OCI-LY1 (cell line): ENCODE results near the gene GPRC5B.
A peak's percentile ranks its signal among the peaks of the same experiment; 100 is the strongest.

ENCODE experiments used
- H2AFZ ChIP-seq: fragments of 200-600 bp; sonication (generic), shearing (Covaris generic); 2 replicates; pipeline ENCODE4 v1.6.0; 2014; ENCODE audit warnings: antibody characterized with exemption, mild to moderate bottlenecking, low read length
- H3F3A ChIP-seq: fragments of 200-600 bp; sonication (generic), shearing (Covaris generic); 2 replicates; pipeline ENCODE4 v1.6.0; 2014; ENCODE audit warnings: mild to moderate bottlenecking, antibody characterized with exemption, low read length, moderate library complexity; ENCODE audit not compliant: insufficient read depth
- H3K27ac ChIP-seq: fragments of 200-600 bp; sonication (generic); 2 replicates; pipeline ENCODE4 v1.5.1; 2014; ENCODE audit warnings: low read length, mixed run types, mild to moderate bottlenecking, low read depth; ENCODE audit not compliant: poor library complexity, severe bottlenecking
- H3K27me3 ChIP-seq: fragments of 200-600 bp; sonication (generic); 2 replicates; pipeline ENCODE4 v1.6.0; 2014; ENCODE audit warnings: antibody characterized with exemption, mild to moderate bottlenecking, low read length, moderate library complexity; ENCODE audit not compliant: insufficient read depth
- H3K36me3 ChIP-seq: fragments of 200-600 bp; sonication (generic); 2 replicates; pipeline ENCODE4 v1.6.1; 2014; ENCODE audit warnings: mild to moderate bottlenecking, antibody characterized with exemption, low read length, moderate library complexity, mixed read lengths; ENCODE audit not compliant: insufficient read depth
- H3K4me1 ChIP-seq: fragments of 200-600 bp; sonication (generic); 2 replicates; pipeline ENCODE4 v1.5.1; 2014; ENCODE audit warnings: mild to moderate bottlenecking, low read length, moderate library complexity; ENCODE audit not compliant: insufficient read depth, severe bottlenecking
- H3K4me2 ChIP-seq: fragments of 200-600 bp; sonication (generic), shearing (Covaris generic); 2 replicates; pipeline ENCODE4 v1.6.1; 2014; ENCODE audit warnings: low read length
- H3K4me3 ChIP-seq: fragments of 200-600 bp; sonication (generic); 2 replicates; pipeline ENCODE4 v1.5.1; 2014; ENCODE audit warnings: low read length, low read depth, mild to moderate bottlenecking, mixed read lengths; ENCODE audit not compliant: poor library complexity, severe bottlenecking
- H3K79me2 ChIP-seq: fragments of 200-600 bp; shearing (Covaris generic); 2 replicates; pipeline ENCODE4 v1.6.1; 2016; ENCODE audit warnings: mixed run types, low read length, mixed read lengths; ENCODE audit not compliant: insufficient read depth
- H3K9ac ChIP-seq: fragments of 200-600 bp; sonication (generic), shearing (Covaris generic); 2 replicates; pipeline ENCODE4 v1.6.1; 2014; ENCODE audit warnings: mild to moderate bottlenecking, low read length, mixed read lengths
- H3K9me2 ChIP-seq: fragments of 200-600 bp; sonication (generic), shearing (Covaris generic); 2 replicates; pipeline ENCODE4 v1.6.1; 2014; ENCODE audit warnings: low read depth, mild to moderate bottlenecking, low read length, mixed read lengths
- H3K9me3 ChIP-seq: fragments of 200-600 bp; shearing (Covaris generic); 2 replicates; pipeline ENCODE4 v1.6.1; 2014; ENCODE audit warnings: low read length, mixed read lengths
- H4K20me1 ChIP-seq: fragments of 200-600 bp; sonication (generic), shearing (Covaris generic); 2 replicates; pipeline ENCODE4 v1.6.0; 2016; ENCODE audit warnings: mild to moderate bottlenecking, low read length; ENCODE audit not compliant: insufficient read depth
- EZH2 ChIP-seq: fragments of 200-600 bp; sonication (generic), shearing (Covaris generic); IDR thresholded peaks from 2 replicates; pipeline ENCODE4 v1.8.0; 2017; ENCODE audit warnings: borderline replicate concordance, mixed run types, mild to moderate bottlenecking, antibody characterized with exemption, low read length, moderate library complexity, mixed read lengths
- TF ChIP-seq, protein P1 (sequence below): fragments of 200-600 bp; sonication (generic), shearing (Covaris generic); IDR thresholded peaks from 2 replicates; pipeline ENCODE4 v1.5.1; 2017; ENCODE audit warnings: mild to moderate bottlenecking, antibody characterized with exemption, low read length, moderate library complexity, mixed read lengths

The GPRC5B gene

DNA sequence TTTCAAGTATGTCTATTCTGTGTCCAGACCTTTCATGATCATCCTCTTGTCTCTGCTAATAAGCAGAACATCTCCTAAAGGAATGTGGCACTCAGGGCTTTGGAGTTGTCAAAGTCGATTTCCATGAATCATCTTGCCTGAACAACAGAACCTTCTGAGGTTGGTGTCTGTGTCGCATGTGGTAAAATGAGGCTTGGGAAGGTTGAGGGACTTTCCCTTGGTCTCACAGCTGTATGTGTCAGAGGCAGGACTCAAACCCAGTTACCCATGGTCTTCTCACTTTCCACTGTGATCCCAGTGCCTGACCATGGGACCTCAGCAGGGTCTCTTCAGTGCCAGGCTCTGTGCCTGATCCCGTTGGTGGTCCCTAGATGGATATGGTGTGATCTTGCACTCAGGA is 4.2 kb upstream of the GPRC5B start:
- Histone ChIP-seq H4K20me1 (no peaks in the 10 kb centered on the region), H3K9me2 (no peaks in the 10 kb centered on the region), H3K27ac (no peak overlapping the region), H3K4me1 (peaks cover 4% of the 10 kb centered on the region), H3K9ac (no peak overlapping the region), H3K4me3 (no peak overlapping the region), H3K79me2 (no peaks in the 10 kb centered on the region), H3K9me3 (no peaks in the 10 kb centered on the region), H2AFZ (no peak overlapping the region), H3F3A (no peaks in the 10 kb centered on the region), H3K27me3 (no peaks in the 10 kb centered on the region), H3K4me2 (no peak overlapping the region), H3K36me3 (no peaks in the 10 kb centered on the region; the same call in 1 of the 2 replicates)
- TF ChIP-seq EZH2 = no peak
- TF ChIP-seq, protein P1, sequence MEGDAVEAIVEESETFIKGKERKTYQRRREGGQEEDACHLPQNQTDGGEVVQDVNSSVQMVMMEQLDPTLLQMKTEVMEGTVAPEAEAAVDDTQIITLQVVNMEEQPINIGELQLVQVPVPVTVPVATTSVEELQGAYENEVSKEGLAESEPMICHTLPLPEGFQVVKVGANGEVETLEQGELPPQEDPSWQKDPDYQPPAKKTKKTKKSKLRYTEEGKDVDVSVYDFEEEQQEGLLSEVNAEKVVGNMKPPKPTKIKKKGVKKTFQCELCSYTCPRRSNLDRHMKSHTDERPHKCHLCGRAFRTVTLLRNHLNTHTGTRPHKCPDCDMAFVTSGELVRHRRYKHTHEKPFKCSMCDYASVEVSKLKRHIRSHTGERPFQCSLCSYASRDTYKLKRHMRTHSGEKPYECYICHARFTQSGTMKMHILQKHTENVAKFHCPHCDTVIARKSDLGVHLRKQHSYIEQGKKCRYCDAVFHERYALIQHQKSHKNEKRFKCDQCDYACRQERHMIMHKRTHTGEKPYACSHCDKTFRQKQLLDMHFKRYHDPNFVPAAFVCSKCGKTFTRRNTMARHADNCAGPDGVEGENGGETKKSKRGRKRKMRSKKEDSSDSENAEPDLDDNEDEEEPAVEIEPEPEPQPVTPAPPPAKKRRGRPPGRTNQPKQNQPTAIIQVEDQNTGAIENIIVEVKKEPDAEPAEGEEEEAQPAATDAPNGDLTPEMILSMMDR = no peak

DNA sequence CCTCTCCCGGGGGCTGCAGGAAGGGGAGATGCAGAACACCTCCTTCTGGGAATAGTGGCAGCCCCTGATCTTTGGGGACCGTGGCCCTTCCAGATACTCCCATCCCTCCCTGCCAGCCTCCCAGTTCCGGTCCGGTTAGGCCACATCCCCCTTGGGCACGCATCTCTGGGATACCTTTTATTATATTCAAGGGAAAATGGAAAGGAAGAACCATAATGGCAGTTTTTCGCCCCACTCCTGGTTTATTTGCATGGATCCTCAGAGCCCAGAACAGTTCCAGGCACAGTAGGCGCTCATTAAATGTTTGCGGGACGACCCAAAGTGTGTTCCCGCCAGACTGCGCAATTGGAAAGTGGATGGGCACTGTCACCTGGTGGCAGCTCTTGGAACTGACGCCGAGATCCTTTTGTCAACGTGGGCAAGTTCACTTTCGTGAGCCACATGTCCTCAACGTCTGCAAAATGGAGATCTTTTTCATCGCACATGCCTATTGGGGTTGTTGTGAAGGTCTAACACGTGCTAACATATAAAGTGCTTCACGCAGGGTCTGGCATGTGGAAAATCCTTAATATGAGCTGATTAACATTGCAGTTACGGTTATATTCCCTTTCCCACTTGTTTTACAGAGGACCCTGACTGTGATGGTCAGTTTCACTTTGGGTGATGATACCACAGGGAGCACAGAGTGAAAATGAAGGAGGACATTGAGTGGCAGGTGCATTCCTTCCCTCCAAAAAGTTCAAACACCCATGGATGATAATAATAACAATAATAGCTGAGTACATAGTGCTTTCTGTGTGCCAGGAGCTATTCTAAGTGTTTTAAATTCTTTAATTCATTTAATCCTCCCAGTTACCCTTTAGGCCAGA is 1.7 kb upstream of the GPRC5B start:
- no peak for TF ChIP-seq EZH2
- TF ChIP-seq, protein P1 = peak; percentile 97
- no peaks in the 10 kb centered on the region for H3K79me2 ChIP-seq
- H2AFZ ChIP-seq = peak overlapping the region; percentile 13; the same call in 1 of the 2 replicates
- H3F3A ChIP-seq = no peaks in the 10 kb centered on the region
- H3K4me3 ChIP-seq = no peak overlapping the region
- no peaks in the 10 kb centered on the region; the same call in 1 of the 2 replicates for H3K36me3 ChIP-seq
- H4K20me1 ChIP-seq = no peaks in the 10 kb centered on the region
- H3K9ac ChIP-seq = no peak overlapping the region
- H3K27ac ChIP-seq = no peak overlapping the region
- no peaks in the 10 kb centered on the region for H3K27me3 ChIP-seq
- no peaks in the 10 kb centered on the region for H3K9me3 ChIP-seq
- H3K9me2 ChIP-seq = no peaks in the 10 kb centered on the region
- peak overlapping the region; percentile 17; the same call in 1 of the 2 replicates for H3K4me2 ChIP-seq
- H3K4me1 ChIP-seq = peaks cover 4% of the 10 kb centered on the region

DNA sequence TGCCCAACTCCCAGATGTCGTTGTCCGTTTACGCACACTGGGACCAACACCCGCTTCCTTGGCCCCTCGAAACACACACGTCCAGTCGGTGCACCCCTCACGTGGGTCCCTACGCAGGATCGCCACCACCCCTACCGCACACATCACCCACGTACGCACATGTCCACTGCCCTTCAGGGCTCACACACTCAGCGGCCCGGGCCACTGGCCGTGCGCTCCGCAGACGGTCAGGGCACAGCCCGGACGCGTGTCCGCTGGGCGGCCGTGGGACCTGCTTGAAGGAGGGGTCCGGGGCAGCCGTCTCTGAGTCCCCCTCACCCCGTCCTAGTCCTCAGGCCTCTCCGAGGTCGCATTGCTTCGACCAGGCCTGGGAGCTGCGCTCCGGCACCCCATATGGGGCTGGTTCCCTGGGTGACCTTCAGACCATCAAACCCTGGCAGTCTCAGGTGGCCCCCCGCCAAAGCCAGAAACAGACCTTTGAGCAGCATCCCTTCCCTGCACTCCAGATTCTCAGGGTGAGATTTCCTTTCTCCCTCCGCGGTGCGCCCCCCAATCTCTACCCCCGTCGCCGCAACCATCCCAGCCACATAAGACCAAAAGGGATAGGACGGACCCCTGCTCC is 914 bp upstream of the GPRC5B start:
- H2AFZ ChIP-seq = no peak overlapping the region
- no peak overlapping the region for H3K4me3 ChIP-seq
- H3K27ac ChIP-seq = no peak overlapping the region
- no peaks in the 10 kb centered on the region for H3F3A ChIP-seq
- H3K9me3 ChIP-seq = no peaks in the 10 kb centered on the region
- TF ChIP-seq, protein P1 = no peak
- no peak for TF ChIP-seq EZH2
- no peaks in the 10 kb centered on the region for H4K20me1 ChIP-seq
- H3K79me2 ChIP-seq = no peaks in the 10 kb centered on the region
- no peaks in the 10 kb centered on the region; the same call in 1 of the 2 replicates for H3K36me3 ChIP-seq
- peaks cover 4% of the 10 kb centered on the region for H3K4me1 ChIP-seq
- no peaks in the 10 kb centered on the region for H3K27me3 ChIP-seq
- H3K9ac ChIP-seq = no peak overlapping the region
- no peaks in the 10 kb centered on the region for H3K9me2 ChIP-seq
- H3K4me2 ChIP-seq = peak overlapping the region; percentile 67
